ENCODE results near the gene COX7A1. TPM values are rescaled to one million over a fixed set of nuclear protein-coding genes. Genes with fewer than 3 reads are reported as not detected.

Gene COX7A1
- total RNA-seq, 1 donor from 2014 or later = 1.0 TPM

- DNase-seq (ENCODE audit: low read depth) = no peak
- H3K27me3 ChIP-seq (ENCODE audit: control insufficient read depth, insufficient read depth, low read length) = no peaks in the 10 kb centered on the region
- H3K36me3 ChIP-seq (ENCODE audit: control insufficient read depth, insufficient read depth, low read length) = peaks cover 9% of the 10 kb centered on the region
- no peak for TF ChIP-seq CTCF (IDR thresholded peaks at IDR 0.05; ENCODE audit: insufficient read depth, low read length, poor library complexity, severe bottlenecking)
- no peak overlapping the region for H3K4me3 ChIP-seq (ENCODE audit: low read depth, low read length)
Measured at GRCh38 chr19:36149673-36150406, 2.4 kb downstream of the COX7A1 start.

- peaks cover 11% of the 10 kb centered on the region for H3K36me3 ChIP-seq (ENCODE audit: control insufficient read depth, insufficient read depth, low read length)
Measured at GRCh38 chr19:36144624-36145023, 7.6 kb downstream of the COX7A1 start.

GRCh38 chr19:36142496-36142895 is 9.8 kb downstream of the COX7A1 start:
- Histone ChIP-seq H3K36me3 (ENCODE audit: control insufficient read depth, insufficient read depth, low read length) (peaks cover 11% of the 10 kb centered on the region), H3K27me3 (ENCODE audit: control insufficient read depth, insufficient read depth, low read length) (no peaks in the 10 kb centered on the region), H3K4me3 (ENCODE audit: low read depth, low read length) (no peak overlapping the region)
- no peak for TF ChIP-seq CTCF (IDR thresholded peaks at IDR 0.05; ENCODE audit: insufficient read depth, low read length, poor library complexity, severe bottlenecking)
- DNase-seq (ENCODE audit: low read depth) = no peak

More at GRCh38 chr19:36144624-36145023, 7.6 kb downstream of the COX7A1 start:
- no peaks in the 10 kb centered on the region for H3K27me3 ChIP-seq (ENCODE audit: control insufficient read depth, insufficient read depth, low read length)
- no peak overlapping the region for H3K4me3 ChIP-seq (ENCODE audit: low read depth, low read length)
- DNase-seq (ENCODE audit: low read depth) = no peak
- no peak for TF ChIP-seq CTCF (IDR thresholded peaks at IDR 0.05; ENCODE audit: insufficient read depth, low read length, poor library complexity, severe bottlenecking)

GRCh38 chr19:36142046-36142445 is 10.2 kb downstream of the COX7A1 start:
- no peak for DNase-seq (ENCODE audit: low read depth)
- H3K27me3 ChIP-seq (ENCODE audit: control insufficient read depth, insufficient read depth, low read length) = no peaks in the 10 kb centered on the region
- H3K36me3 ChIP-seq (ENCODE audit: control insufficient read depth, insufficient read depth, low read length) = peaks cover 11% of the 10 kb centered on the region
- no peak overlapping the region for H3K4me3 ChIP-seq (ENCODE audit: low read depth, low read length)
- TF ChIP-seq CTCF (IDR thresholded peaks at IDR 0.05; ENCODE audit: insufficient read depth, low read length, poor library complexity, severe bottlenecking) = no peak

- no peak for DNase-seq (ENCODE audit: low read depth)
- H3K4me3 ChIP-seq (ENCODE audit: low read depth, low read length) = peak overlapping the region; percentile 91
- H3K36me3 ChIP-seq (ENCODE audit: control insufficient read depth, insufficient read depth, low read length) = peaks cover 9% of the 10 kb centered on the region
- no peak for TF ChIP-seq CTCF (IDR thresholded peaks at IDR 0.05; ENCODE audit: insufficient read depth, low read length, poor library complexity, severe bottlenecking)
- H3K27me3 ChIP-seq (ENCODE audit: control insufficient read depth, insufficient read depth, low read length) = no peaks in the 10 kb centered on the region
Measured at GRCh38 chr19:36141039-36141927, 11.0 kb downstream of the COX7A1 start.
